Measurements from ENCODE around the gene TUBA8.

DNA sequence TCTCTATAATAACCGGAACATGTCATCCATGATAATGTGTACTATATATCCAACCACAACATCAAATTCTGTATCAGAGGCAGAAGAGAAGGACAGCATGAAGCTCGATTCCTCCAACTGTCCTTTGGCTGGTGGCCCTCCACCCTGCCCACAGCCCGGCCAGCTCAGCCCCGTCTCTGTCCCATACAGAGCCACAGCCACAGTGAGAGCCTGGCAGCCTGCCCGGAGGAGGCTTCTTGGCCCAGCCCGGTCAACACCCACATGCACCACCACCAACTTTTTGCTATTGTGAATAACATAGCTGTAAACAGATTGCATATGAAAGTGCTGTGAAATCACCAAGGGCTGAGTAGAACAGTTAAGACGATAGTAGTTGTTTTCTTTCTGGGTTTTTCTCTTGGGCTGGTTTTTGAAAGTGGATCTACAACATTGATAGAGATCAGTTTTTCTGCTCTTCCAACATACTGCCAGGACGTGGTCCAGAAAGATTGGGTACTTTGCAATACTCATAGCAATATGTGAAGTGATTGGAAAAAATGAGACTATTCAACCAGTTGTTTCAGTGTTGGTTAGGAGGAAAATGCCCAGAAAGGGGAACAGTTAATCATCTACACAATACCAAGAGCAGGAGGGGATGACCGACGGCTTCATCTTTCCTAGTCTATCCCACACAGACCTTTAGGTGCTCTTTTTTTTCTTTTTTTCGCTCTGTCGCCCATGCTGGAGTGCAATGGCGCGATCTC is 6.9 kb upstream of the TUBA8 start:
- TF ChIP-seq CTCF (IDR thresholded peaks at IDR 0.05; ENCODE audit: extremely low read depth in 1 of 2, insufficient read depth in 1 of 2, low read depth in 1 of 2, low read length in 2 of 2) (no peak), EZH2 (IDR thresholded peaks at IDR 0.05; ENCODE audit: borderline replicate concordance, low read depth, low read length, severe bottlenecking) (no peak), POLR2A (IDR thresholded peaks at IDR 0.05; ENCODE audit: low read depth, low read length) (no peak), GATA2 (IDR thresholded peaks at IDR 0.05; ENCODE audit: insufficient read depth, insufficient read length, low read depth, low read length) (no peak)
- TF ChIP-seq, protein P1, sequence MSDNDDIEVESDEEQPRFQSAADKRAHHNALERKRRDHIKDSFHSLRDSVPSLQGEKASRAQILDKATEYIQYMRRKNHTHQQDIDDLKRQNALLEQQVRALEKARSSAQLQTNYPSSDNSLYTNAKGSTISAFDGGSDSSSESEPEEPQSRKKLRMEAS (IDR thresholded peaks at IDR 0.05; ENCODE audit: insufficient read depth, insufficient read length) = no peak
